ENCODE data around the gene RHEX.
A peak's percentile ranks its signal among the peaks of the same experiment; 100 is the strongest.
"Not testable (repeated sequence)": the region's sequence is repeated elsewhere in the genome, so short reads cannot be mapped to it uniquely, and the experiment has no call there.

Gene RHEX

GRCh38 chr1:206030714-206031113 lies 22.3 kb upstream of the RHEX start:
- DNase-seq (ENCODE audit: low spot score): peak; percentile 87

- no peak for DNase-seq (ENCODE audit: low spot score)
These were observed 20.4 kb upstream of the RHEX start for GRCh38 chr1:206032380-206033140.

- no peak for DNase-seq (ENCODE audit: low spot score)
These were observed 17.9 kb upstream of the RHEX start for GRCh38 chr1:206035027-206035426.

GRCh38 chr1:206036663-206037455 lies 16.1 kb upstream of the RHEX start:
- peak; percentile 33 for DNase-seq (ENCODE audit: low spot score)

GRCh38 chr1:206037581-206037980 lies 15.4 kb upstream of the RHEX start:
- no peak for DNase-seq (ENCODE audit: low spot score)

GRCh38 chr1:206039046-206039973 lies 13.7 kb upstream of the RHEX start:
- DNase-seq (ENCODE audit: low spot score): no peak

GRCh38 chr1:206040328-206040727 lies 12.6 kb upstream of the RHEX start:
- no peak for DNase-seq (ENCODE audit: low spot score)

- peak; percentile 63 for DNase-seq (ENCODE audit: low spot score)
These were observed 11.3 kb upstream of the RHEX start for GRCh38 chr1:206041640-206042039.

- DNase-seq (ENCODE audit: low spot score): peak; percentile 61
These were observed 5.7 kb upstream of the RHEX start for GRCh38 chr1:206047271-206047670.

GRCh38 chr1:206048582-206048981 lies 4.4 kb upstream of the RHEX start:
- no peak for DNase-seq (ENCODE audit: low spot score)

GRCh38 chr1:206049293-206049692 lies 3.7 kb upstream of the RHEX start:
- DNase-seq (ENCODE audit: low spot score): peak; percentile 34

GRCh38 chr1:206049919-206050600 lies 2.9 kb upstream of the RHEX start:
- no peak for DNase-seq (ENCODE audit: low spot score)

GRCh38 chr1:206050655-206051235 lies 2.2 kb upstream of the RHEX start:
- peak; percentile 96 for DNase-seq (ENCODE audit: low spot score)

- DNase-seq (ENCODE audit: low spot score): not testable (repeated sequence)
These were observed 625 bp upstream of the RHEX start for GRCh38 chr1:206052231-206052865.

GRCh38 chr1:206053616-206054015 lies 643 bp downstream of the RHEX start:
- DNase-seq (ENCODE audit: low spot score): not testable (repeated sequence)

- DNase-seq (ENCODE audit: low spot score): not testable (repeated sequence)
These were observed 2.2 kb downstream of the RHEX start for GRCh38 chr1:206055069-206055625.

GRCh38 chr1:206055639-206056323 lies 2.8 kb downstream of the RHEX start:
- DNase-seq (ENCODE audit: low spot score): not testable (repeated sequence)

GRCh38 chr1:206058289-206058926 lies 5.4 kb downstream of the RHEX start:
- not testable (repeated sequence) for DNase-seq (ENCODE audit: low spot score)

- DNase-seq (ENCODE audit: low spot score): no peak
These were observed 5.9 kb downstream of the RHEX start for GRCh38 chr1:206058927-206059292.
